ENCODE measurements around the gene SNRNP27.
"Not testable (repeated sequence)": the region's sequence is repeated elsewhere in the genome, so short reads cannot be mapped to it uniquely, and the experiment has no call there.

SNRNP27 gene

GRCh38 chr2:69947325-69947931 lies 53.7 kb downstream of the SNRNP27 start:
- TF ChIP-seq, protein P1, sequence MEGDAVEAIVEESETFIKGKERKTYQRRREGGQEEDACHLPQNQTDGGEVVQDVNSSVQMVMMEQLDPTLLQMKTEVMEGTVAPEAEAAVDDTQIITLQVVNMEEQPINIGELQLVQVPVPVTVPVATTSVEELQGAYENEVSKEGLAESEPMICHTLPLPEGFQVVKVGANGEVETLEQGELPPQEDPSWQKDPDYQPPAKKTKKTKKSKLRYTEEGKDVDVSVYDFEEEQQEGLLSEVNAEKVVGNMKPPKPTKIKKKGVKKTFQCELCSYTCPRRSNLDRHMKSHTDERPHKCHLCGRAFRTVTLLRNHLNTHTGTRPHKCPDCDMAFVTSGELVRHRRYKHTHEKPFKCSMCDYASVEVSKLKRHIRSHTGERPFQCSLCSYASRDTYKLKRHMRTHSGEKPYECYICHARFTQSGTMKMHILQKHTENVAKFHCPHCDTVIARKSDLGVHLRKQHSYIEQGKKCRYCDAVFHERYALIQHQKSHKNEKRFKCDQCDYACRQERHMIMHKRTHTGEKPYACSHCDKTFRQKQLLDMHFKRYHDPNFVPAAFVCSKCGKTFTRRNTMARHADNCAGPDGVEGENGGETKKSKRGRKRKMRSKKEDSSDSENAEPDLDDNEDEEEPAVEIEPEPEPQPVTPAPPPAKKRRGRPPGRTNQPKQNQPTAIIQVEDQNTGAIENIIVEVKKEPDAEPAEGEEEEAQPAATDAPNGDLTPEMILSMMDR (IDR thresholded peaks at IDR 0.05; ENCODE audit: low read depth, low read length), result no peak
- no peak for DNase-seq (ENCODE audit: extremely low read depth, low read depth)

DNA sequence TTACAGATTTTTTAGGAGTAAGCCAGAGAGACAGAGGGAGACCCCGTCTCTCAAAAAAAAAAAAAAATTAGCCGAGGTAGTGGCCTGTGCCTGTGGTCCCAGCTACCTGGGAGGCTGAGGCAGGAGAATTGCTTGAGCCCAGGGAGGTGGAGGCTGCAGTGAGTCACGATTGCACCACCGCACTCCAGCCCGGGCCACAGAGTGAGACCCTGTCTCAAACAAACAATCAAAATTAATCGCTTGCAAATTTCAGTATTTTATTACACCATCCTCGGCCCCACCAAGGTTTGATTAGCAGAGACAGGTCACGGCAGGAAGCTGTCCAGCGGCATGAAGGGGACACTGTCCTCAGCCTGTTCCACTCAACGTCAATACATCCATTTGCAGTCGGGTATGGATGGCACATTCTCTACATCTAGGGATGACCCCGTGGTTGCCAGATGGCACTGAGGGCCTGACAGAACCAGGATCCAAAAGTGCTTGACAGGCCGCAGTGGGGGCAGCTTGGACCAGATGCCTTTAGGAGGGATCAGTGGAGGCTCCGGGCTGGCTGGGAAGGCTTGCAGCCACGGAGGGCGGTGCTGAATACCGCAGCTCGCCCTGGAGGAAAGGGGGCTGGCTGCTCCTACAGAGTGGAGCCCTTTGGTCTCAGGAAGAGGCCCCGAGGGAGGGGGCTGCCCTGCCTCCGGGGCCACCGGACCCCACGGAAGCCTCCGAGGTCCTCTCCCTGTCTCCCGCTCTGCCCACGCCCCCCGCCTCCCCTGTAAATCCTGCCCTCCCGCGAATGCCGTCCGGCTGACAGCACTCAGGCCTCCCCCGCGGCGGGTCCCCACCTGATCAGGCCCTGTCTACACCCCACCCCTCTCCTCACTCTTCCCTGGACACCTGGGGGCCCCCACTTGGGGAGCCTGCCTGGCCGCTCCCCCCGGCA lies 54.5 kb downstream of the SNRNP27 start:
- TF ChIP-seq, protein P1 (IDR thresholded peaks at IDR 0.05; ENCODE audit: low read depth, low read length), result no peak
- DNase-seq (ENCODE audit: extremely low read depth, low read depth), result no peak

GRCh38 chr2:69948963-69949645 lies 55.3 kb downstream of the SNRNP27 start:
- no peak for DNase-seq (ENCODE audit: extremely low read depth, low read depth)

GRCh38 chr2:69950241-69950640 lies 56.5 kb downstream of the SNRNP27 start:
- TF ChIP-seq, protein P1 (IDR thresholded peaks at IDR 0.05; ENCODE audit: low read depth, low read length), result no peak
- no peak for DNase-seq (ENCODE audit: extremely low read depth, low read depth)

More at GRCh38 chr2:69948963-69949645, 55.3 kb downstream of the SNRNP27 start:
- TF ChIP-seq, protein P1 (IDR thresholded peaks at IDR 0.05; ENCODE audit: low read depth, low read length), result no peak

- DNase-seq (ENCODE audit: extremely low read depth, low read depth), result not testable (repeated sequence)
These were observed 56.9 kb downstream of the SNRNP27 start for GRCh38 chr2:69950671-69951070.

DNA sequence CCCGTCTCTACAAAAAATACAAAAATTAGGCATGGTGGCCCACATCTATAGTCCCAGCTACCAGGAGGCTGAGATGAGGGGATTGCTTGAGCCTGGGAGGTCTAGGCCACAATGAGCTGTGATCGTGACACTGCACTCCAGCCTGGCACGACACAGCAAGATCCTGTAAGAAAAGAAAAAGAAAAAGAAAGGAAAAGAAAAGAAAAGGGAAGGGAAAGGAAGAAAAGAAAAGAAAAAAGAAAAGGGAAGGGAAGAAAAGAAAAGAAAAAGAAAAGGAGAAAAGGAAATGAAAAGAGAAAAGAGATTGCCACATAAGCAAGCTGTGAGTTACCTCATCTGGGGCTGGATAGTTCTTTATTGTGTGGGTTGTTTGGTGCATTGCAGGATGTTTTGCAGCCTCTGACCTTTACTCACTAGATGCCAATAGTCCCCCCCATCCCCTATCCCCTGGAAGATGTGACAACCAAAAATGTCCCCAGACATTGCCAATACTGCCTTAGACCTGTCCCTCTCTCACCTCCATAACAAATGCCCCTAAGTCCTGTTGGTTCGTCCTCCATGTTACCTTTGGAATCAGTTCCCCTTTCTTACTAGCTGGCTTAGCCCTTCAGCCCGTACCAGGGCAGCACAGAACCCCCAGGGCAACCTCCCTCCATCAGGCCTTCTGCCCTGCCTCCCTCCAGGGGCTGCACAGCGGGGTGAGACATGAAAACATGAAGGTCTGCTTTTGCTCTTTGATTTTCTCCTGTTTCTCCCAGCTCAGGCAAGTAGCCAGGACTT lies 58.8 kb downstream of the SNRNP27 start:
- TF ChIP-seq, protein P1 (IDR thresholded peaks at IDR 0.05; ENCODE audit: low read depth, low read length), result no peak
- DNase-seq (ENCODE audit: extremely low read depth, low read depth), result no peak

GRCh38 chr2:69954084-69954483 lies 60.3 kb downstream of the SNRNP27 start:
- no peak for DNase-seq (ENCODE audit: extremely low read depth, low read depth)
- TF ChIP-seq, protein P1 (IDR thresholded peaks at IDR 0.05; ENCODE audit: low read depth, low read length), result no peak

Measured in AG09319 (cell line).